NCI-H2196 (cell line): ENCODE results near the gene THEM4.

ENCODE experiments used
- DNase-seq: peaks from one replicate; lab custom pipeline; 2025; ENCODE audit not compliant: unreplicated experiment; lab: John Stamatoyannopoulos, UW

Gene THEM4

GRCh38 chr1:151839082-151839412 lies 70.3 kb downstream of the THEM4 start:
- DNase-seq, result no peak

DNA sequence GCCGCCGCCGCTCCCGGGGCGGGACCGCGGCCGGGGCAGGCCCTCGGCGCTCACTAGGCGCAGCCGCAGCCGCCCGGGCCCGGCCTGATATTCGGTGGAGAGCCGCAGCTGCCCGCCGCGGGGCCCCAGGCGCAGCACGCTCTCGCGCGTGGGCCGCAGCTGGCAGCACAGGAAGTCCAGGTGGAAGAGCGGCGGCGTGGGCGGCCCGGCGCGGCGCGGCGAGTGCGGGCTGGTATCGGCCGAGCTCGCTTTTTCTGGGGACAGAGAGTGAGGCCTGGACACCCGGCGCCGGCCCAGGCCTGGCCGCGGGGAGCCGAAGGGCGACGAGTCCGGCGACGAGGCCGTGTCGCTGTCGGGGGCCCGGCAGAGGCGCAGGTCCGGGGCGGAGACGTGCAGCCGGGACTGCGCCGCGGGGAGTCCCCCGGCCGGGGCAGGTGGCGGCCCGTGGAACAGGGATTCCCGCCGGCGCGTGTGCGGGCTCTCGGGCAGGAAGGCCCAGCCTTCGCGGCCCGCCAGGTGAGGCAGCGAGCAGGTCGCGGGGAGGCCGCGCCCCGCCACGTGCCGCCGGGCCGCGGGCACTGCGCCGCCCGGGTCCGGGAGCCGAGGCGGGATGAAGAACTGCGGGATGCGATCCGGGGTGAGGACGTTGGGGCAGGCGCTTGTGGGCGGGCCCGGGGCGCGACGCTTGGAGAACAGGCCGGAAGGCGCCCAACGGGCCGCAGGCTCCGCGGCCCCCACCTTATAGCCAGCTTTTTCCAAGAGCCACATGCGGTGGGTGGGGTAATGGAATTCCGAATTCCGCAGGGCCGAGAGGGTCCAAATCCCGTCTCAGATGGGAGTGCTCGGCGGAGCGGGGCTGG lies 70.9 kb downstream of the THEM4 start:
- no peak for DNase-seq

- DNase-seq, result no peak
Measured at GRCh38 chr1:151837884-151838221, 71.5 kb downstream of the THEM4 start.

- DNase-seq, result no peak
Measured at GRCh38 chr1:151837197-151837596, 72.1 kb downstream of the THEM4 start.

GRCh38 chr1:151835596-151835995 lies 73.7 kb downstream of the THEM4 start:
- DNase-seq, result no peak

- DNase-seq, result no peak
Measured at GRCh38 chr1:151834239-151834638, 75.1 kb downstream of the THEM4 start.

- DNase-seq, result no peak
Measured at GRCh38 chr1:151833172-151833900, 76.0 kb downstream of the THEM4 start.

DNA sequence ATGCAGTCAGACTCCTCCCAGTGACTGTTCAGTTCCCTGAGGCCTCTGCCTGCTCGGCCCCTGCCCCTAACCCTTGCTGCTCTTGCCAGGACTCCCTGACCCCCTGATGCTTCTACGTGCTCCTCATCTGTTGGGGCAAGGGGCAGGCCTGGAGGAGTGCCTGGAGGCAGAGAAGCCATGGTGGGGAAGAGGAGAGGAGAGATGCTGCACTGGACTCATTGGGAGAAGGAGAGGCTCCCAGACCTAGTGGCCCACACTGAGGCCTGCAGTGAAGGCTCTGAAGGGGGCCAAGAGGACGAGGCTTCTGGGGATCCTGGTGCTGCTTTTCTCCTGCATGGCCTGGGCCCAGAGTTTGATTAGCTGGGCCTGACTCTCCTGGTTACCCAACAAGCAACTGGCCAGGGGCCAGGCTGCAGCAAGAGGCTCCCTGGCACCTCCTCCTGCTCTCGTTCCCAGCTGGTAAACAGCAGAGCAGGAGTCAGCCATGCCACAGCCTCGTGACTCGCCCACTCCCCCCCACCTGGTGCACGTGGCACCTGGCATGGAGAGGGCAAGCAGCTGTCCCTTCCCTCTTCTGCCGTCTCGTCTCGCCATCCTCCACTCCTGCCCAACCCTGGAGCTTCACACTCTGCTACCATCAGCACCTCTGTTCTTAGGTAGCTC lies 76.9 kb downstream of the THEM4 start:
- DNase-seq, result peak; percentile 98

DNA sequence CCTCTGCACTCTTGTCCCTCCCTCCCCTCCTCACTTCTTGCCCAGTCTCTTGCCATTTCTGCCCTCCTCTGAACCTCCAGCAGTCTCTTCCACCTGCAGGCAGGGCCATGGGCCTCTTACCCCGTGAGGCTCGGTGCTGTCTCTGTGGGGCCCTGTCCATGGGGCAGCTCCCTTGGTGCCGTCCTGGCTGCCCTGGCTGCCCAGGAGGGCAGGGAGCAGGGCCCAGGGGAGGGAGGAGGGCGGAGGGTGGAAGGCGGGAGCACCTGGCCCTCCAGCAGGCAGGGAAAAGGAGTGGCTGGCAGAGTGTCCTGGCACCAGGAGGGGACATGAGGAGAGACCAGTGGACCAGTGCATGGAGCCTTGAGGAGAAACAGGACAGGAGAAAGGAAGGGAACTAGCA lies 77.7 kb downstream of the THEM4 start, which contains the start of gene RORC:
TSS of gene RORC (minus strand) at position 198 of the 400 bp plus-strand sequence. CDS start at position 160, 38 bp downstream.
- DNase-seq, result peak; percentile 68

- DNase-seq, result no peak
Measured at GRCh38 chr1:151831256-151831591, 78.1 kb downstream of the THEM4 start.

DNA sequence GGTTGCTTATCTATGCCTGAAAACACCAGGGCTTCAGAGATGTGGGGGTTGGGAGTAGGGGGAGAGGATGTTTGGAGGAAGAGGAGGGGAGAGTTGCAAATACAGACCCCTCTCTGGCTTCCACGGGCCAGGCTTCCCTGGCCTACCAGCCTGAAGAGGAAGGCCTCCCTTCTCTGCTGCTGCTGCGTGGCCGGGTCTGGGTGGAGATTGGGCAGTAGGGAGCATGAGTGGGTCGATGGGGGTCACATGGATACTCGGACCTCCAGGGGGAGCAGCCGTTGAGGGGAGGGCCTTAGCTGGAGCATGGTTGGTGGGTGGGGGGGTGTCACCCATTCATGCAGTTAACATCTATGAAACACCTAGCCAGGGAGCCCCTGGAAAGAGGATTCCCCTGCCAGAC lies 79.3 kb downstream of the THEM4 start:
- DNase-seq, result no peak

DNA sequence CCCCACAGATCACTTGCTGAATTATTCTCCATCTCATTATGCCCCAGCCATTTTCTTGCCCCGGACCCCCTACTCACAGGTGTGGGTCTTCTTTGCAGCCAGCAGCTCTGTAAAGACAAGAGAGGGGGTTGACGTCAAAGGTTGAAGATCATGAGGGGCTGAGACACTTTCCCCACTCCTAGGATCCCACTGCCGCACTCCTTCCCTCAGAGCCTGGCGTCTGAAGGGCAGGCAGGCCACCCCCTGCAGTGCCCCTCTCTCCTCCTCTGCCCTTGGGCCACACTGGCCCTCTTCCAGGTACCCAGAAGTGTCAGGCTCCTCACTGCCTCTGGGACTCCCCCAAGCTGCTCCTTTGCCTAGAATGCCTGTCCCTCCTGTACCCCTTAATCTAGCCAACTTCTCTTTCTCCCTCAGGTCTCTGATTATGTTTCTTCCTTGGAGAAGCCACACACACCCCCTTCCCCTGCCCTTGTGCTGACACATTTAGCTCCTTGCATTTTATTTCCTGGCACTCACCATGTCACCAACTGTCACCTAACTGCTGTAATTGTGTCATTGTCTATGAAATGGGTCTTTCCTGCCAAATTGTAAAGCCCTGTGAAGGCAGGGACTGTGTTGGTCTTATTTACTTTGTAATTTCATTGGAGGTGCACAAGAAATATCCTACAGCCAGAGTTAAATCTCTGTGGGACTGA lies 79.8 kb downstream of the THEM4 start:
- no peak for DNase-seq

GRCh38 chr1:151828921-151829320 lies 80.4 kb downstream of the THEM4 start:
- no peak for DNase-seq

- DNase-seq, result no peak
Measured at GRCh38 chr1:151827853-151828252, 81.5 kb downstream of the THEM4 start.

- DNase-seq, result no peak
Measured at GRCh38 chr1:151825751-151826660, 83.3 kb downstream of the THEM4 start.

DNA sequence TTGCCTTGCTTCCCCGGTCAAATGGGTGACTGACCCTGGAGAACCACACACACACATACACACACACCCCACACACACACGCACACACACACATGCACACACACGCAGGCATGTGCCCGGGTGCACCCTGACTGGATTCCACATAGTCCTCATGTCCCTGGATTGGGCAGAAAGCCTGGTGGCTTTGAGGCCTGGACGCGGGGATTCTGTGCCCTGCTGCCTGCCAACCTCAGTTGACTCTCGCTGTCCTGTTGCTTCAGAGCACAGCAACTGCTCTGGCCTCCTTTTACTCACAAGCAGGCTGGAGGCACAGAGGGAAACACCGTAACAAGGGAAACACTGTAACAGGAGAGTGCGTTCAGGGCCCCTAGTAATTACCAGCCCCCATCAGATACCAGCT lies 84.1 kb downstream of the THEM4 start:
- DNase-seq, result no peak
